HG02840 (cell line): ENCODE results near the gene SGSM1.

Experiments
- ATAC-seq: cut with Tn5 transposase; IDR thresholded peaks from one replicate; pipeline ENCODE4 v1.9.1; 2021; ENCODE audit warnings: mild to moderate bottlenecking, moderate library complexity, moderate number of reproducible peaks; ENCODE audit not compliant: unreplicated experiment, low FRiP score

SGSM1 gene

DNA sequence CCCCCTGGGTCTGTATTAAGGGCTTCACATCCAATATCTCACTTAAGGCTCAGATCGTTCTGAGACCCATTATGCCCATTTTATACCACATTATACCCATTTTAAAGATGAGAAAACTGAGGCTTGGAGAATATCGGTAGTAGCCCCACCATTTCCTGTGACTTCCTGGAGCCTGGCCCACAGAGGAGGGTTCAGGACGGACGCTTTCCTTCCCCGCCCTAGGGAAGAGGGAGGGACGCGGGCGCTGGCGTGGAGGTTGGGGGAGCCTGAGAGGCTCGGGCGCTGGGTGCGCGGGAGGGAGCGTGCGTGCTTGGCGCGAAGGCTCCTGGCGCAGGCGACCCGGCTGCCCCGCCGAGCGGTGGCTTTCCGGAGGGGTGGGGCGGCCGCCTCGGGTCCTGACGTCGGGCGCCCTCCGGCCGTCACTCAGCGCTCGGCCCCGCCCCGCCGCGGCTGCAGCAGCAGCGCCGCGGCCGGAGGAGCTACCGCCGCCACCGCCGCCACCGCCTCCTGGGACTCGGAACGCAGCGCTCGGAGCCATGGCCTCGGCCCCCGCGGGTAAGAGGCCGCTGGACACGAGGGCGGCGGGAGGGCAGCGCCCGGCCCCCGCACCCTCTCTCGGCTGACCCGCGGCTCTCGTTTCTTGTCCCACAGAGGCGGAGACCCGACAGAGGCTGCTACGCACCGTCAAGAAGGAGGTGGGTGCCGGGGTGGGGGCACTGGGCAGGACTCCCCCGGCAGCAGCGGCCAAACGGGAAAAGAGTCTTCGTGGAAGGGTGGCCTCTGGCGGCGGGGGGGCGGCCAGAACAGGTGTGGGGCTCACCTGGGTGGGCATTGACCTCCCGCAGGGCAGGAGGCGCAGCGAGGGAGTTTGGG lies at the start of gene SGSM1:
Gene SGSM1 (plus strand): TSS at position 422 of the 873 bp plus-strand sequence. CDS start 115 bp downstream, at position 537.
- ATAC-seq, result no peak

GRCh38 chr22:24758164-24758799 lies 47.7 kb upstream of the SGSM1 start:
- ATAC-seq, result no peak

DNA sequence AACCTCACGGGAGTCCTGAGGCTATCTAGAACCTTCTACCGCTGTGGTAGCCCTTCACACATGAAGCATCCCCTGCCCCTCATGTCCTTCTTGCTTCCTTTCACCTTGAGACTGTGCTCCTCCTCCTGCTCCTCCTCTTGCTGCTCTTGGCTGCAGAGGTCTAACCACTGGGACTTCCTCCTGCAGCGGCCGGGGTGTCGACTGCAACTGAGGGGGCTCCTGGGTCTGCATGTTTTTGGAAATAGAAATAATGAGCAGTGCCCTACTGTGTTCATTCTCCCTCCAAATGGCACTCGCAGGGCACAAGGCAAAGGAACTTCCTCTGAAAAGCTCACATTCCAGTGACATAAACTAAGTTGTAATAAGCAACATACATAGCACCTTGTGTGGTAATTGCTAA lies 46.2 kb upstream of the SGSM1 start:
- no peak for ATAC-seq

DNA sequence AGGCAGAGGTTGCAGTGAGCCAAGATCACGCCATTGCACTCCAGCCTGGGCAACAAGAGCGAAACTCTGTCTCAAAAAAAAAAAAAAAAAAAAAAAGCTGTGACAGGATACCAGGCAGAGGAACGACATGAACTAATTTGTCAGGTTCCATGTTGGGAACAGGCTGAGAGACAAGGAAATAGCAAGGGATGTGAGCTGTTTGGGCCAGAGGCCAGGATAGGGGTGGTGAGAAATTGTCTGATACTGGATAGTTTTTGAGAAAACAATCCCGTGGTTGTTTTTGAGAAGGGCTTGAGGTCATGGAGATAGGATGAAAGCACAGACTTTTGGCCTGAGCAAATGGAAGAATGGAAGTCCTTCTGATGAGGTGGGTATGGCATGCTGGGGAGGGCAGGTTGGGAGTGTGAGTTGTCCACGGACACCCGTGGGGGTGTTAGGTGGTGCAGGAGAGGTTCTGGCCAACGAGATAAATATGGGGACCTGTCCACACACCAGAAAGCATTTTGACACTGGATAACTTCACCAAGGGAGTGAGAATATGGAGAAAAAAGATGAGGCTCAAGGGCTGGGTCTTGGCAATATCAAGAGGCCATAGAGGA lies 45.2 kb upstream of the SGSM1 start:
- ATAC-seq, result no peak

GRCh38 chr22:24761888-24762675 lies 43.9 kb upstream of the SGSM1 start:
- no peak for ATAC-seq

DNA sequence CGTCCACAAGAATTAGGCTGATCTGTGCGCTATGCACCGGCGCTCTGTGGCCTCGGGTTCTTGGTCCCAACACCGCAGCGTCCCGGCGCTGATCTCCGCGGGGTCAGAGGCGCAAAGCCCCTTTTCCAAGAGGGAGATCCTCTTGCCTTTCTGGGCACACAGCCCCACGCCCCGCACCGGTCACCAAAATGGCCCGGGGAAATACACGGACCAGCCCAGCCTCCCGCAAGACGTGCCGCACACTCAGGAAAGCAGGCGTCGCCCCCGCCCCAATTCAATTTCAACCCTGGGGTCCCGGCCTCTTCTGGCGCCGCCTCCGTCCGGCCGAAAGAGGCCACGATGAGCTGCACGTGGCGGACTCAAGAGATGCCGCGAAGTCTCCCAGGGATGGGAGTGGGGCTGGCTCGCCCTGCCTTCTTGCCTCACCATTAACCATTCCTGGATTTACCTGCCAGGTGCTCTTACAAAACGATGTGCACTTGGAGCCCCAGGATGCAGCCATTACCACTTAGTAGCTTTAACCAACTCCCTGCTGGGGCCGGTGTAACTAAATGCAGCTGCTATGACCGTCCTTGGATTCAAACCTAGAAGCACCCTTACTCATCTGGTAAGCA lies 42.0 kb upstream of the SGSM1 start:
- ATAC-seq, result no peak

DNA sequence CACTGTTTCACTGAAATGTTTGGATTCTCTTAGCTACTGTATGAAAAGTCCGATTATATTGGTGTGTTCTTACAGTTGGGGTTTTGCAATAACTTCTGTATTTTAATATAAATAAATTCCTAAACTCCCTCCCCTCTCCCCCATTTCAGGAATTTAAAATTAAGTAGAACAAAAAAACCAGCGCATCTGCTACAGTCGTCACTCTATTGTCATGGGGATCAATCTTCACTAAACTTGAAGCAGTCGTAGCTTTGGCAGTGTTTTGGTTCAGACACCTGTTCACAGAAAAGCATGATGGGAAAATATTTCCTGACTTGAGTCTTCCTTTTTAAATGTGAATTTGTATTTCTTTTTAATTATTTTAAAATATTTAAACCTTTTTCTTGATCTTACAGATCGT lies 40.8 kb upstream of the SGSM1 start:
- ATAC-seq, result no peak

- no peak for ATAC-seq
These were observed 37.3 kb upstream of the SGSM1 start for GRCh38 chr22:24768537-24769374.

DNA sequence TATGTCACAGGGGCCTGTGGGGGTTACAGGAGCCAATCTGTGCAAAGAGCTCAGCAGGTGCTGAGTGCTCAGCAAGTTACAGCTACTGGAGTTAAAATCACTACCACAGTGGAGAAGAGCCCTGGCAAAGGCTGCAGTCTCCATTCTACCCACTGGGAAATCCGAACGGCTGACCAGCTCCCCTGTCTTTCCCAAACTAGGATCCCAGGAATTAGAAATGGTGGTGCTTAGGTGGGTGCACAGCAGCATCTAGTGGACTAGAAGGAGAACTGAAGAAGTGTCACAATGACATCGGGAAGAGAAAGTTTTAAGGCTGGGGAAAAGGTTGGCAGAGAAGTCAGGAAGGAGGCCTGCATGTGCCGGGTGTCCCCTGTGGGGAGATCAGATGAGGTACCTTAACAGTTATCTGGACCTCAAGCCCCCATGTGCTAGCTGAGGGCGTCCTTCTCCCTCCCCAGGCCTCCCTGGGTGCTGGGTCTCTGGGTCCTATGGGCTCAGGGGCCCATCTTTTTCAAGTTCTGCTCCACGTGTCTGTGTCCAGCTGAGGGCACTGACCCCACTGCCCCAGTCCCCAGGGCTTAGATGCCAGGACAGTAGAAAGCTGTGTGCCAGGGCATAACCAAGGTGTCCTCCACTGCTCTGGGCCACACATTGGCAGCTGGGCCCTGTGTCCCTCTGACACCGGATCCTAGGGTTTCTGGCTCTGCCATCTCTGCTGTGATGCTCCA lies 33.4 kb upstream of the SGSM1 start:
- no peak for ATAC-seq

- ATAC-seq, result no peak
These were observed 30.1 kb upstream of the SGSM1 start for GRCh38 chr22:24775769-24776492.

DNA sequence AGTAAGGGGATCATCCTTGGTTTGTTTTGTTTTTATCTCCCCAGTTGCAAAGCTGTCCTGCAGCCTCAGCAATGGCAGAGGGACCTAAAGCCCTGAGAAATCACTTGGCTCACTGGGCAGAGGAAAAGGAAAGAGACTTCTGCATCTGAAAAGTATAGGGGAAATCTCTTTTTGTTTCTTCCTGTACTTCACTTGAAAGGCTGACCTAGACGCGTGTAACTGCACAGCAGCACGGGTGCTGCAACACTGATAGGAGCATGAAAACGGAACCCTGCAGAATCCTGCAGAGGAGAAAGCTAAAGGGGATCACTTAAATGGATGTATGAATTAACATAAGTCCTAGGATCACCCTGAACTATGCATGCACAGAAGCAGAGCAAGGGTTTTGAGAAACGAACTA lies 29.5 kb upstream of the SGSM1 start:
- no peak for ATAC-seq

DNA sequence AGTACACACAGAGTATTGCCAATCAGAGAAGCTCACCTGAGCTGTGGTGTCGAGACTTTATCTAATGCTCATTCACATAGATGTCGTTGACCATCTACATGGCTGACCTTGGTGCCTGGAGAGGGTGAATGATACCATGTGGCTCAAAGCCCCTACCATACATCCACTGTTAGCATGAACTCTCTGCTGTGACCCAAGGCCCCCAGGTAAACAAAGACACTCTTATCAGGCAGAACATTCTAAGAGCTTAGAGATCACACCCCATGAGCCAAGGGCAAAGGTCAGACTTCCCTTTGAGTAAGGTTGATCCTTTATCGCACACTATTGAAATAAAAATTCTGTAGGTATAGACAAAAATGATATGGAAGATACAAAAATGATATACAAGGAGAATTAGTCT lies 16.5 kb upstream of the SGSM1 start:
- no peak for ATAC-seq

DNA sequence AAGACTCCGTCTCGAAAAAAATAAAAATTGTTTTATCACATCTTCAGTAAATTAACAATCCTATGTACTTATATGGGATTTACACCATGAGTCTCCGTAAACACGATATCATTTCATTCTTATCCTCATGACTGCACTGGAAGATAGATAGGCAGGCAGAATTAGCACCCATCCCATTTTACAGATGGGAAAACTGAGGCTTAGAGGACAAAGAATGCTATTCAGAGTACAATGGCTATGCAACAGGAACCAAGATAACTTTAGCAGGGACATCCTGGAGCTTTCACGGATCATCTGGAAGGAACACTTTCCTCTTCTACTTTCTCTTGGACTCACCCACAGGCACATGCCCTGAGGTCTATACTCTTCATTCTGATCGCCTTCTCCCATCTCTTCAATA lies 14.6 kb upstream of the SGSM1 start:
- ATAC-seq, result no peak

GRCh38 chr22:24796056-24796455 lies 10.0 kb upstream of the SGSM1 start:
- ATAC-seq, result no peak

- no peak for ATAC-seq
These were observed 9.2 kb upstream of the SGSM1 start for GRCh38 chr22:24796860-24797259.

DNA sequence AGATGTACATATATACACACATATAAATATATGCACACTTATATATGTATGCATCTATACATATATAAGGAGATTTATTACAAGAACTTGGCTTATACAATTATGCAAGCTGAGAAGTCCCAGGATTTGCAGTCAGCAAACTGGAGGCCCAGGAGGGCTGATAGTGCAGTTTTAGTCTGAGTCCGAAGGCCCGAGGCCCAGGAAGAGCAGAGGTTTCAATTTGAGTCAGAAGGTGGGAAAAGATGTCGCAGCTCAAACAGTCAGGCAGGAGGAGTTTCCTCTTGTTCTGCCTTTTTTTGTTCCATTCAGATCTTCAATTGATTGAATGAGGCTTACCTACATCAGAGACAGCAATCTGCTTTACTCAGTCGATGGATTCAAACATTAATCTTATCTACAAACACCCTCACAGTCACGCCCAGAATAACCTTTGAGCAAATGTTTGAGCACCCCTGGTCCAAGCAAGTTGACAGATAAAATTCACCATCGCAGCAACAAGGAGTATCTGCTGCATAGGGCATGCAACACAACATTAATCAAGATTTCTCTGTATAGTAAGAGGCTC lies 4.0 kb upstream of the SGSM1 start:
- ATAC-seq, result no peak

DNA sequence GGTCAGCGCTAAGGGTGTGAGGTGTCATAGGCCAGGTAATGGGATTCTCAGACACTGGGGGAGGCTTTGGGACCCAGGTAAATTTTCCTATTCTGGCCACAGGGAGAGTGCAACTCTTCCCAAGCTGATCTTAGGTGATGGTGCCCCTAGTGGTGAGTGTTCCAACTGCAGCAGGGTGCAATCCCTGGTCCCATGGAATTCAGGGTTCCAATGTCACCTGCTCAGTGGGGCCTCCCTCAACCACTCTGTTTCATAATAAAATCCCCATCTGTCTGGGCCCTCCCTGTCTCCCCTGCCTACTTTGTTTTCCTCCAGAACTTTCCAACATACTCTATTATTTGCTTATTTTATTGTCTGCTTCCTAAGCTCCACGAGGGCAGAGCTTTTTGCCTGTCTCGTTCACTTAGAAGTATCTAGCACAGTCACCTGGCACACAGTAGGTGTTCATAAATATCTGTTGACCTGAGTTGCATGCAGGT lies 2.9 kb upstream of the SGSM1 start:
- no peak for ATAC-seq

- ATAC-seq, result no peak
These were observed 621 bp downstream of the SGSM1 start for GRCh38 chr22:24806663-24807001.
